ENCODE measurements around the gene CACHD1.

Gene CACHD1

DNA sequence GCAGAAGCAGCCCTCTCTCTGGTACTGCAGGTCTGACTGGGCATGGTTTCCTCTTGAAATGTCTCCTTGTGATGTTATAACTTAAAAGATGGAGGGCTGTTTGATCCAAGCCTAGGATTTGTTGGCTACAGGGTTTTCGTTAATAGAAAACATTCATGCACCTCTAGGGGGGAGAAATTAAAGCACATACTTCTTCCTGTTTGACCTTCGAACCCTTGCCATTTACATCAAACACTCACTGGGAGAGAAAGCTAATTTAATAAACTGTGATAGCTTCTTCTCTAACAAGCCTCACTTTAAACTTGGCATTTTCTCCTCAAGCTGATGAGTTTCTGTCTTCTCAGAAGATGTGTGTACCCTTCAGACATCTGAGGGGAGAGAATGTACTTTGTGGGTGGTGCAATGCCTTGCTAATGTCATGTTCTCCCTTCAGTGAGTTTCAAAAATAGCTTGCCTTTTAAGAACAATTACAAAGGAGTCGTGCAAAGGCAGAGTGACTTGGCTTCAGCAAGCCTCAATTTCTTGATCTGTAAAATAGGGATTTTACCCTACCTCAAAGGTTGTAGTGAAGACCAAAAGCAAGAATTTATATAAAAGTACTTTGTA lies 20.4 kb downstream of the CACHD1 start:
- Histone ChIP-seq H3K27ac (no peak overlapping the region), H3K36me3 (no peaks in the 10 kb centered on the region), H3K4me1 (no peaks in the 10 kb centered on the region), H3K9me3 (no peaks in the 10 kb centered on the region), H3K4me3 (no peak overlapping the region), H3K27me3 (no peaks in the 10 kb centered on the region)
- TF ChIP-seq CTCF (IDR thresholded peaks at IDR 0.05): no peak
- no peak for DNase-seq
- intact Hi-C loops (cut with DNase I; ENCODE audit: low total_unique reads): no loop called here

- peaks cover 0 to 6% (median 1%) of the 10 kb centered on the region in 4 donors for H3K4me1 ChIP-seq
- no peaks in the 10 kb centered on the region for H3K36me3 ChIP-seq
- H3K4me3 ChIP-seq: no peak overlapping the region
- H3K9me3 ChIP-seq: no peaks in the 10 kb centered on the region
- TF ChIP-seq CTCF (IDR thresholded peaks at IDR 0.05): no peak
- H3K27ac ChIP-seq: no peak overlapping the region
- intact Hi-C loops (cut with DNase I; ENCODE audit: low total_unique reads): no loop called here
- no peak for DNase-seq
- H3K27me3 ChIP-seq: no peaks in the 10 kb centered on the region
These were observed 22.5 kb downstream of the CACHD1 start for GRCh38 chr1:64492424-64492823.

GRCh38 chr1:64493831-64494230 lies 23.9 kb downstream of the CACHD1 start:
- Histone ChIP-seq H3K27me3 (no peaks in the 10 kb centered on the region), H3K4me1 (peaks cover 0 to 10% (median 5%) of the 10 kb centered on the region in 4 donors), H3K27ac (no peak overlapping the region), H3K4me3 (no peak overlapping the region), H3K9me3 (no peaks in the 10 kb centered on the region), H3K36me3 (no peaks in the 10 kb centered on the region)
- DNase-seq: no peak
- intact Hi-C loops (cut with DNase I; ENCODE audit: low total_unique reads): no loop called here
- no peak for TF ChIP-seq CTCF (IDR thresholded peaks at IDR 0.05)

- H3K27me3 ChIP-seq: no peaks in the 10 kb centered on the region
- TF ChIP-seq CTCF (IDR thresholded peaks at IDR 0.05): no peak
These were observed 24.7 kb downstream of the CACHD1 start for GRCh38 chr1:64494659-64495058.

DNA sequence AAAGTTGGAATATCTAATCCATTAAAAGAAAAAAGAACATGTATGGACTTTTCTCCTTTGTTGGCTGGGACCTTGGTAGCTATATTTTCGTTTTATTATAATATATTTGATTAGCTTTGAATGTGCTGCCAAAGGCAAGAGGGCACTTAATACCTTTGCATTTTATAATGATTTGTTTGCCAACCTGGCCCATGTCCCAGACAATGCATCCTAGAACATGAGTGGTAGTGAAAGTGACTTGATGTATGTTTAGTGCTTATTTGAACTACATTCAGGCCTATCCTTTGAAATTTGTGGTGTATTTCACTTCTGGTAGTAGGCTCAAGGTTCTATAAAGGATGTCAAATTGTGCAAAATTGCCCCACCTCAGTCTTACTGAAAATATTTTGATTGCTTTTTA lies 25.9 kb downstream of the CACHD1 start:
- Histone ChIP-seq H3K4me1 (peaks cover 0 to 10% (median 5%) of the 10 kb centered on the region in 4 donors), H3K36me3 (no peaks in the 10 kb centered on the region), H3K4me3 (no peak overlapping the region), H3K9me3 (no peaks in the 10 kb centered on the region), H3K27ac (no peak overlapping the region), H3K27me3 (no peaks in the 10 kb centered on the region)
- DNase-seq: no peak
- intact Hi-C loops (cut with DNase I; ENCODE audit: low total_unique reads): no loop called here
- TF ChIP-seq CTCF (IDR thresholded peaks at IDR 0.05): no peak

More at GRCh38 chr1:64494659-64495058, 24.7 kb downstream of the CACHD1 start:
- Histone ChIP-seq H3K36me3 (no peaks in the 10 kb centered on the region), H3K27ac (no peak overlapping the region), H3K9me3 (no peaks in the 10 kb centered on the region), H3K4me1 (peaks cover 0 to 10% (median 5%) of the 10 kb centered on the region in 4 donors), H3K4me3 (no peak overlapping the region)
- no peak for DNase-seq
- intact Hi-C loops (cut with DNase I; ENCODE audit: low total_unique reads): no loop called here

DNA sequence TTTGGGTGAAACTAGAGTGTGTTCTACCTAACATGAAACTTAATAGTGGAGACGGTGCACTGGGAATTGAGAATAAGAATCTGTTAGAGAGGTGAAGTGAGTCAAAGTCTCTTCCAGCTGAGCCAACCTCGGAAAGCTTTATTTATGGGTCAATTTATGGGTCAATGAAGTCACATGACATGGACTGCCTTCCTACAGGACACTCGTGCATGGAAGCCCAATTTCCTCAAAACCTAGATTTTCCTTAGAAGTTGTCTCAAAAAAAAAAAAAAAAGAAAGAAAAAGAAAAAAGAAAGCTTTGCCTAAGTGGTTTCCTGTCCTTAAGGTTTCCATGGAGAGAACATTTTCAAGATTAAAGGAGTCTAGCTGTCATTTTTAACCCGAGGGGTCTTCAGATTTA lies 26.7 kb downstream of the CACHD1 start:
- Histone ChIP-seq H3K4me1 (peaks cover 0 to 10% (median 5%) of the 10 kb centered on the region in 4 donors), H3K36me3 (no peaks in the 10 kb centered on the region), H3K27ac (no peak overlapping the region), H3K4me3 (no peak overlapping the region), H3K27me3 (no peaks in the 10 kb centered on the region), H3K9me3 (no peaks in the 10 kb centered on the region)
- TF ChIP-seq CTCF (IDR thresholded peaks at IDR 0.05): no peak
- DNase-seq: no peak
- intact Hi-C loops (cut with DNase I; ENCODE audit: low total_unique reads): no loop called here
